Esophagus muscularis mucosa (tissue), 4 donors: ENCODE data around the gene UTP4. TPM values are rescaled to one million over a fixed set of nuclear protein-coding genes. Genes with fewer than 3 reads are reported as not detected.

ENCODE experiments used
- DNase-seq: peaks from one replicate; pipeline ENCODE4 v3.0.0-alpha.2; 2017; ENCODE audit errors: extremely low spot score
- H3K27ac ChIP-seq, 4 donors: fragments of 200-600 bp; sonication (generic); replicated peaks in 1 of 4; 1 replicate in 3 of 4; 2 replicates in 1 of 4; pipeline ENCODE4 v1.5.1; 2016 to 2019; ENCODE audit warnings: mild to moderate bottlenecking in 1 of 4
- H3K27me3 ChIP-seq, 4 donors: fragments of 200-600 bp; sonication (generic); one replicate each; pipeline versions ENCODE4 v1.5.1 to v1.6.0; 2016 to 2019
- H3K36me3 ChIP-seq, 4 donors: fragments of 200-600 bp; sonication (generic); one replicate each; pipeline ENCODE4 v1.5.1; 2016 to 2019
- H3K4me1 ChIP-seq, 4 donors: fragments of 200-600 bp; sonication (generic); one replicate each; pipeline ENCODE4 v1.5.1; 2016 to 2019
- H3K4me3 ChIP-seq, 4 donors: fragments of 200-600 bp; sonication (generic); 1 replicate in 2 of 4; 2 replicates in 2 of 4; pipeline ENCODE4 v1.5.1; 2016 to 2019; ENCODE audit warnings: mild to moderate bottlenecking in 4 of 4, moderate library complexity in 1 of 4
- H3K9me3 ChIP-seq, 4 donors: fragments of 200-600 bp; sonication (generic); 1 replicate in 3 of 4; 2 replicates in 1 of 4; pipeline ENCODE4 v1.5.1; 2016 to 2019
- EP300 ChIP-seq: sonication (generic); formaldehyde crosslinking; IDR thresholded peaks from one replicate; pipeline ENCODE4 v1.6.1; 2017; ENCODE audit warnings: antibody characterized with exemption
- POLR2A ChIP-seq: fragments of 450-650 bp; IDR thresholded peaks from one replicate; pipeline ENCODE4 v1.6.1; 2017; ENCODE audit warnings: antibody characterized with exemption, moderate library complexity, mild to moderate bottlenecking, low read depth
- POLR2AphosphoS5 ChIP-seq, 2 donors: sonication (generic); formaldehyde crosslinking; IDR thresholded peaks; one replicate each; pipeline ENCODE4 v1.6.1; 2017; ENCODE audit warnings: antibody characterized with exemption in 2 of 2
- WGBS: methylation state at CpG from one replicate; pipeline ENCODE4 v1.1.5; 2018; 5-methylcytosine and 5-hydroxymethylcytosine counted together
- intact Hi-C: fragments of 100-400 bp; cut with DNase I; formaldehyde crosslinking; loops from one replicate; pipeline ENCODE4 v1.15.1; 2023
- total RNA-seq, 4 donors: library from RNA; depleted of rRNA; stranded (reverse); fragments of >200 nt; gene quantifications; one replicate each; pipeline versions ENCODE4 v1.1.0 to v1.2.1, GENCODE V29; 2016
- TF ChIP-seq, protein P1 (sequence below), 3 experiments: fragments of 200-600 bp in 2 of 3; fragments of 450-650 bp in 1 of 3; sonication (generic) in 2 of 3; IDR thresholded peaks; one replicate each; pipeline ENCODE4 v1.5.1; 2017 to 2019; ENCODE audit warnings: antibody characterized with exemption in 3 of 3, mild to moderate bottlenecking in 2 of 3, moderate library complexity in 1 of 3

Gene UTP4
- total RNA-seq, 4 donors from 2014 or later: 23.3 to 32.6 (median 24.0) TPM

DNA sequence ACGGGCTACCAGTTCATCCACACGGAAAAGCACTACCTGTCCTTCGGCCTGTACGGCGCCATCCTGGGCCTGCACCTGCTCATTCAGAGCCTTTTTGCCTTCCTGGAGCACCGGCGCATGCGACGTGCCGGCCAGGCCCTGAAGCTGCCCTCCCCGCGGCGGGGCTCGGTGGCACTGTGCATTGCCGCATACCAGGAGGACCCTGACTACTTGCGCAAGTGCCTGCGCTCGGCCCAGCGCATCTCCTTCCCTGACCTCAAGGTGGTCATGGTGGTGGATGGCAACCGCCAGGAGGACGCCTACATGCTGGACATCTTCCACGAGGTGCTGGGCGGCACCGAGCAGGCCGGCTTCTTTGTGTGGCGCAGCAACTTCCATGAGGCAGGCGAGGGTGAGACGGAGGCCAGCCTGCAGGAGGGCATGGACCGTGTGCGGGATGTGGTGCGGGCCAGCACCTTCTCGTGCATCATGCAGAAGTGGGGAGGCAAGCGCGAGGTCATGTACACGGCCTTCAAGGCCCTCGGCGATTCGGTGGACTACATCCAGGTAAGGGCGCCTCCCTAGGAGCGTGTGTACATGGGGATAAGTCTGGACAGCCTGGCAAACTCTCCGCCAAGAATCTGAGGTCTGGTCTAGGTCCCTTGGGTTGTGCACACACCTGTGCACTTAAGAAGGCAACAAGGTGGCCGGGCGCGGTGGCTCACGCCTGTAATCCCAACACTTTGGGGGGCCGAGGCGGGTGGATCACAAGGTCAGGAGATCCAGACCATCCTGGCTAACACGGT is 22.8 kb upstream of the UTP4 start:
- TF ChIP-seq POLR2AphosphoS5 (IDR thresholded peaks at IDR 0.05) (no peak), EP300 (no peak), POLR2A (no peak)
- TF ChIP-seq, protein P1, sequence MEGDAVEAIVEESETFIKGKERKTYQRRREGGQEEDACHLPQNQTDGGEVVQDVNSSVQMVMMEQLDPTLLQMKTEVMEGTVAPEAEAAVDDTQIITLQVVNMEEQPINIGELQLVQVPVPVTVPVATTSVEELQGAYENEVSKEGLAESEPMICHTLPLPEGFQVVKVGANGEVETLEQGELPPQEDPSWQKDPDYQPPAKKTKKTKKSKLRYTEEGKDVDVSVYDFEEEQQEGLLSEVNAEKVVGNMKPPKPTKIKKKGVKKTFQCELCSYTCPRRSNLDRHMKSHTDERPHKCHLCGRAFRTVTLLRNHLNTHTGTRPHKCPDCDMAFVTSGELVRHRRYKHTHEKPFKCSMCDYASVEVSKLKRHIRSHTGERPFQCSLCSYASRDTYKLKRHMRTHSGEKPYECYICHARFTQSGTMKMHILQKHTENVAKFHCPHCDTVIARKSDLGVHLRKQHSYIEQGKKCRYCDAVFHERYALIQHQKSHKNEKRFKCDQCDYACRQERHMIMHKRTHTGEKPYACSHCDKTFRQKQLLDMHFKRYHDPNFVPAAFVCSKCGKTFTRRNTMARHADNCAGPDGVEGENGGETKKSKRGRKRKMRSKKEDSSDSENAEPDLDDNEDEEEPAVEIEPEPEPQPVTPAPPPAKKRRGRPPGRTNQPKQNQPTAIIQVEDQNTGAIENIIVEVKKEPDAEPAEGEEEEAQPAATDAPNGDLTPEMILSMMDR (IDR thresholded peaks at IDR 0.05): no peak

DNA sequence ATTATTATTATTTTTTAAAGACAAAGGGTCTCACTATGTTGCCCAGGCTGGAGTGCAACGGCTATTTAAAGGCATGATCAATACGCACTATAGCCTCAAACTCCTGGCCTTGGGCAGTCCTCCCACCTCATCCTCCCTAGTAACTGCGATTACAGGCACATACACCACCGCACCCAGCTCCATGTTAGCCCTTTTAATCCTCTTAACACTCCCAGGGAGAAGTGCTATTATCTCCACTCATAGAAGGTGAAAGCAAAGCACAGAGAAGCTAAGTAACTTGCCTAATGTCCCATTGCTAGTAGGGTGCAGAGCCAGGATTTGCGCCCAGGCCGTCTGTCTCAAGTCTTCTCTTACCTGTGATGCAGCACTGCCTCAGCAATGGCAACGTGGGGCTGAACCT is 22.0 kb upstream of the UTP4 start:
- Histone ChIP-seq H3K27ac (no peak overlapping the region), H3K9me3 (no peaks in the 10 kb centered on the region), H3K36me3 (peaks cover 0 to 51% (median 32%) of the 10 kb centered on the region in 4 donors), H3K27me3 (peaks cover 0 to 35% (median 0%) of the 10 kb centered on the region in 4 donors), H3K4me3 (no peak overlapping the region), H3K4me1 (peaks cover 30 to 40% (median 35%) of the 10 kb centered on the region in 4 donors)
- TF ChIP-seq, protein P1 (IDR thresholded peaks at IDR 0.05): no peak
- TF ChIP-seq POLR2A: no peak
- no peak for TF ChIP-seq POLR2AphosphoS5 (IDR thresholded peaks at IDR 0.05)
- no peak for TF ChIP-seq EP300
- DNase-seq: no peak
- intact Hi-C loops: no loop called here
- WGBS: 96% methylated on average over 7 of the region's 7 CpGs

More for the DNA sequence above, 22.8 kb upstream of the UTP4 start:
- Histone ChIP-seq H3K36me3 (peaks cover 0 to 44% (median 25%) of the 10 kb centered on the region in 4 donors), H3K27me3 (peaks cover 0 to 35% (median 0%) of the 10 kb centered on the region in 4 donors), H3K27ac (no peak overlapping the region), H3K4me3 (no peak overlapping the region), H3K9me3 (no peaks in the 10 kb centered on the region), H3K4me1 (peaks cover 34 to 44% (median 39%) of the 10 kb centered on the region in 4 donors)
- DNase-seq: no peak
- intact Hi-C loops: no loop called here
- WGBS: 95% methylated on average over 40 of the region's 48 CpGs

DNA sequence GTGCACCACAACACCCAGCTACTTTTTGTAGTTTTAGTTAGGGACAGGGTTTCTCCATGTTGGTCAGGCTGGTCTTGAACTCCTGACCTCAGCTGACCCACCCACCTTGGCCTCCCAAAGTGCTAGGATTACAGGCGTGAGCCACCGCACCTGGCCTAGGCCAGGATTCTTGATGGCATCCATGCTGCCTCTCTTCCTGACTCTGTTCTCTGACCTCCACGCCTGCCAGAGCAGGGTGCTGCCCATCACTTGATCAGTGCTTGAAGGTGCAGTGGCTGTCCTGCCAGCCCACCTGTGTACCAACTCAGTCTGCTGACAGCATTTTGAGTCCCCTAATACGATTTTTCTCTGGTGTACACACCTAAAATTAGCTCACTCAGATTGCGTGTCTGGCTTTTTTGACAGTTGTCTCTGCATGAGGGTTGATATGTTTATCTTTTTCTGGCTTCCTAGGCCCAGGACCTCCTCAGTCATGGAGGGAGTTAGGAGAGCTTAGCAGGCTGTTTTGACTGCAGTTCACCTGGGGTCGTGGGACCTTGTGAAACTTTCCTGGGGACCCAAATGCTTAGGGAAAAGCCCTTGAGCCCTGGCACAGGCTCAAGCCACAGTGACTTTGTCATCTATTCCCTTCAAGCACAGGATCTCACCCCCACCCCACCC is 21.1 kb upstream of the UTP4 start:
- peaks cover 0 to 60% (median 35%) of the 10 kb centered on the region in 4 donors for H3K36me3 ChIP-seq
- no peak for TF ChIP-seq EP300
- TF ChIP-seq POLR2AphosphoS5 (IDR thresholded peaks at IDR 0.05): no peak
- no peak for TF ChIP-seq POLR2A
- TF ChIP-seq, protein P1 (IDR thresholded peaks at IDR 0.05): no peak
- intact Hi-C loops: no loop called here
- 89% methylated on average over 6 of the region's 6 CpGs for WGBS
- no peak overlapping the region for H3K27ac ChIP-seq
- H3K4me3 ChIP-seq: no peak overlapping the region
- H3K4me1 ChIP-seq: peaks cover 24 to 34% (median 30%) of the 10 kb centered on the region in 4 donors
- no peaks in the 10 kb centered on the region for H3K9me3 ChIP-seq
- no peak for DNase-seq
- H3K27me3 ChIP-seq: peaks cover 0 to 34% (median 0%) of the 10 kb centered on the region in 4 donors

DNA sequence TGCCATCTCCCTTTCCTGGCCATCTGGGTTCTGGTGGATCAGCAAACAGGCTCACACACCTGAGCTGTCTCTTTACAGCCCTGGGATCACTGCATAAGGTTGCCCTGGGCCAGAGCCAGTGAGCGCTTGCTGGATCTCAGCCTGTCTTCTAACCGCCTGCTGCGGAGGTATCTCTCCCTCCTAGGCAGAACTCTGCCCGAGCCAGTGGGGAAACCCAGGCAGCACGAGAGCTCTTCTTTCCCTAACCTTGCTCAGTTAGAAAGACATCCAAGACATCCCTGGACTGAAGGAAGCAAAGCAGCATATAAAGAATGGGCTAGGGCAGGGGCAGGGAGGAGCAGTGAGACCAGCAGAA is 20.6 kb upstream of the UTP4 start:
- H3K27me3 ChIP-seq: peaks cover 0 to 29% (median 0%) of the 10 kb centered on the region in 4 donors
- no peak for TF ChIP-seq EP300
- TF ChIP-seq, protein P1 (IDR thresholded peaks at IDR 0.05): no peak
- intact Hi-C loops: no loop called here
- no peak for DNase-seq
- no peak overlapping the region for H3K4me3 ChIP-seq
- peaks cover 23 to 34% (median 27%) of the 10 kb centered on the region in 4 donors for H3K4me1 ChIP-seq
- H3K27ac ChIP-seq: no peak overlapping the region
- H3K9me3 ChIP-seq: no peaks in the 10 kb centered on the region
- 79% methylated on average over 2 of the region's 5 CpGs for WGBS
- peaks cover 0 to 65% (median 36%) of the 10 kb centered on the region in 4 donors for H3K36me3 ChIP-seq
